SKM-1 (cell line): Measurements from ENCODE around the gene USF2.

ENCODE experiments used
- DNase-seq: peaks from one replicate; lab custom pipeline; 2025; ENCODE audit not compliant: unreplicated experiment; lab: John Stamatoyannopoulos, UW

Gene USF2

DNA sequence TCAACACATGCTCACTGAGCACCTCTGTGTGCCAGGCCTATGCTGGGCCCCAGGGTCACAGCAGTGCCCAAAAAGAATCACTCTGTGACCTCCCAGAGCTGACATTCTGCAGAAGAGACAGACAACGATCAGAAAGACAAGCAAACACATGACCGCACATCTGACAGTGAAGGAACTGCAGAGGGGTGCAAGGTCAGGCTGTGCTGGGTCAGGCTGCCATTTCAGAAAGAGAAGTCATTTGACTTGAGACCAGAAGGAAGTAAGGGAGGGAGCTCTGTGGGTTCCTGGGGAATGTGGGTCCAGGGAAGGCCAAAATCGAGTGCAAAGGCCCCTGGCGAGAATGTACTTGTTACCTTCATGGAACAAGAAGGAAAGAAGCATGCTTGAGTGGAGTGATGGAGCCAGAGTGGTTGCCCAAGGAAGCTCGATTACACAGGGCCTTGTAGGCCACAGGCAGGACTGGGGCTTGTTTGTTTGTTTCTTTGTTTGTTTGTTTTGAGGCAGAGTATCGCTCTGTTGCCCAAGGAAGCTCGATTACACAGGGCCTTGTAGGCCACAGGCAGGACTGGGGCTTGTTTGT is 48.8 kb downstream of the USF2 start:
- no peak for DNase-seq

GRCh38 chr19:35318679-35319448 is 50.1 kb downstream of the USF2 start:
- no peak for DNase-seq

- peak; percentile 26 for DNase-seq
These were observed 51.4 kb downstream of the USF2 start for GRCh38 chr19:35320065-35320713.

DNA sequence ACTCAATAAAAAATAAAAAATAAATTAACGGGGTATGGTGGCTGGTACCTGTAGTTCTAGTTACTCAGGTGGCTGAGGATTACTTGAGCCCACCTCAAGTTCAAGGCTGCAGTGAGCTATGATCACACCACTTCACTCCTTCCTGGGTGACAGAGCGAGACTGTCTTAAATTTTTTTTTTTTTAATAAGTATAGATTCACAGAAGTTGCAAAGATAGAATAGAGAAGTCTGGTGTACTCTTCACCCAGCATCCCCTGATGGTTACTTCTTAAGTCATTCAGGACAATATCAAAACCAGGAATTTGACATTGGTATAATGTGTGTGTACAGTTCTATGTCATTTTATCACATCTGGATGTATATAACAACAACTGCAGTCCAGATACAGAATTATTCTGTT is 52.5 kb downstream of the USF2 start:
- no peak for DNase-seq

DNA sequence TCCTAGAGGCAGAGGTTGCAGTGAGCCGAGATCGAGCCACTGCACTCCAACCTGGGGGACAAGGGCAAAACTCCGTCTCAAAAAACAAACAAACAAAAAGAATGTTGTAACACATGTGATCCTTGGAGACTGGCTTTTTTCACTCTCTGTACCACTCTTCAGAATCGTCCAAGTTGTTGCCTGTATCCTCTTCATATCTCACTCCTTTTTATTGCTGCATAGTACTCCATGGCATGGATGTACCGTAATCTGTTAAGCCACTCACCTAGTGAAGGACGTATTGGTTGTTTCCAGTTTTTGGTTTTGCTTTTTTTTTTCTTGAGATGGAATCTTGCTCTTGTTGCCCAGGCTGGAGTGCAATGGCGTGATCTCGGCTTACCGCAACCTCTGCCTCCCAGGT is 53.3 kb downstream of the USF2 start:
- DNase-seq = no peak

GRCh38 chr19:35327642-35328041 is 58.9 kb downstream of the USF2 start:
- no peak for DNase-seq

DNA sequence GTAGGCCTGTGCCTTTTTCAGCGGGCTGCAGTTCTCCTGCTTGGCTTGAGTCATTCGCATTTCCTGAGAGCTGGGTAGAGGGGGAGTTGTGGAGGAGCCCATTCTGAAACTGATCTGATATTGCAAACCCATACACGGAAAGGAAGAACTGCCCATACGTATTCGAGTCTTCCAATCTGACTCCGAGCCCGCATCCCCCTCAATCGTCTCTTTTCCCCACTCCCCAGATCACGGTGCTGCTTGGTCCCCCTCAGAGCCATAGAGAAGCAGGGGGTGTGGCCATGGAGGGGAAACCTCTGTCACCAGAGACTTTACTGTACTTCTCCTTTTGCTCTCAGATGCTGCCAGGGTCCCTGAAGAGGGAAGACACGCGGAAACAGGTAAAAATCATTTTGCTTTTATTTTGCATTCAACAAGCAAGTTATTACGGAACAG is 60.1 kb downstream of the USF2 start, which contains the start of gene CD22:
Gene CD22 (plus strand): TSS at position 337 of the 435 bp plus-strand sequence. CDS start 2,854 bp downstream, outside the sequence.
- DNase-seq = peak; percentile 30

GRCh38 chr19:35329323-35329722 is 60.6 kb downstream of the USF2 start:
- DNase-seq = no peak
